ENCODE data around the gene NAALAD2. TPM values are rescaled to one million over a fixed set of nuclear protein-coding genes. Genes with fewer than 3 reads are reported as not detected.

The NAALAD2 gene
- total RNA-seq, 1 donor from 2014 or later = 3.1 TPM

GRCh38 chr11:90222459-90223247 is 88.2 kb downstream of the NAALAD2 start, which contains the start of gene CHORDC1:
CHORDC1 (minus strand) TSS chr11:90223049; CDS start chr11:90222954, 95 bp downstream.
- H4K20me1 ChIP-seq (ENCODE audit: insufficient read depth, low read length) = peaks cover 42% of the 10 kb centered on the region
- FAIRE-seq = peak; percentile 52
- peak within 1 kb of the TSS; percentile 91 for H3K27ac ChIP-seq (ENCODE audit: low read depth, low read length)
- H3K4me1 ChIP-seq (ENCODE audit: insufficient read depth, low read length) = peaks cover 20% of the 10 kb centered on the region
- H2AFZ ChIP-seq (ENCODE audit: low read depth, low read length) = peak within 1 kb of the TSS; percentile 93
- H3K27me3 ChIP-seq (ENCODE audit: insufficient read depth, low read length) = no peaks in the 10 kb centered on the region
- H3K36me3 ChIP-seq (ENCODE audit: insufficient read depth, low read length) = no peaks in the 10 kb centered on the region
- peak; percentile 58 for DNase-seq (ENCODE audit: low read depth)
- Mint-ChIP-seq H3K4me3 (ENCODE audit: unreplicated experiment) (peak within 1 kb of the TSS; percentile 98), H3K36me3 (ENCODE audit: low read depth, unreplicated experiment) (no peaks in the 10 kb centered on the region), H3K4me1 (ENCODE audit: low read depth, unreplicated experiment) (peaks cover 9% of the 10 kb centered on the region), H3K27ac (ENCODE audit: unreplicated experiment) (peak within 1 kb of the TSS; percentile 96), H3K9me3 (ENCODE audit: unreplicated experiment) (no peaks in the 10 kb centered on the region), H3K27me3 (ENCODE audit: low read depth, unreplicated experiment) (no peaks in the 10 kb centered on the region)
- TF ChIP-seq, protein P1, sequence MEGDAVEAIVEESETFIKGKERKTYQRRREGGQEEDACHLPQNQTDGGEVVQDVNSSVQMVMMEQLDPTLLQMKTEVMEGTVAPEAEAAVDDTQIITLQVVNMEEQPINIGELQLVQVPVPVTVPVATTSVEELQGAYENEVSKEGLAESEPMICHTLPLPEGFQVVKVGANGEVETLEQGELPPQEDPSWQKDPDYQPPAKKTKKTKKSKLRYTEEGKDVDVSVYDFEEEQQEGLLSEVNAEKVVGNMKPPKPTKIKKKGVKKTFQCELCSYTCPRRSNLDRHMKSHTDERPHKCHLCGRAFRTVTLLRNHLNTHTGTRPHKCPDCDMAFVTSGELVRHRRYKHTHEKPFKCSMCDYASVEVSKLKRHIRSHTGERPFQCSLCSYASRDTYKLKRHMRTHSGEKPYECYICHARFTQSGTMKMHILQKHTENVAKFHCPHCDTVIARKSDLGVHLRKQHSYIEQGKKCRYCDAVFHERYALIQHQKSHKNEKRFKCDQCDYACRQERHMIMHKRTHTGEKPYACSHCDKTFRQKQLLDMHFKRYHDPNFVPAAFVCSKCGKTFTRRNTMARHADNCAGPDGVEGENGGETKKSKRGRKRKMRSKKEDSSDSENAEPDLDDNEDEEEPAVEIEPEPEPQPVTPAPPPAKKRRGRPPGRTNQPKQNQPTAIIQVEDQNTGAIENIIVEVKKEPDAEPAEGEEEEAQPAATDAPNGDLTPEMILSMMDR (IDR thresholded peaks at IDR 0.05; ENCODE audit: insufficient read depth, low read depth, low read length) = no peak
- no peak for TF ChIP-seq EZH2 (IDR thresholded peaks at IDR 0.05; ENCODE audit: insufficient read depth, low read length)
- peaks cover 56% of the 10 kb centered on the region for H3K79me2 ChIP-seq (ENCODE audit: insufficient read depth, low read length)
- no peaks in the 10 kb centered on the region for H3K9me3 ChIP-seq (ENCODE audit: insufficient read depth, low read depth, low read length)
- peak within 1 kb of the TSS; percentile 95 for H3K4me3 ChIP-seq (ENCODE audit: insufficient read depth, low read depth, low read length)
- H3K4me2 ChIP-seq (ENCODE audit: low read length) = peak within 1 kb of the TSS; percentile 93
- peak within 1 kb of the TSS; percentile 94 for H3K9ac ChIP-seq (ENCODE audit: low read length)

DNA sequence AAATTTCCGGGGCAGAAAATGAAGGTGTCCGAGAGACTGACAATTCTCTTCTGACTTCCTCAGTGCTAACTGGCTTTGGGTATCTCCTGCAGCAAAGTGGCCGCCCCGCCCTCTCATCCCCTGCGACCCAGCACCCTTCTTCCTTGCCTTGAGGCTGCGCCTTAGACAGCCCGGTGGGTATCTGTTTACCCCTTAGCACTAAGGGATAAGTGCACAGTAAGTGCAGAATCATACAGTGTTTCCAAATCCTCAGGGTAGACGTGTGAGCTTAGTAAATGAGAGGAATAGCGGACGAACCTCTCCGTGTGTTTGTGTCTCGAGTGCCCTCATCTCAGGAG is 88.8 kb downstream of the NAALAD2 start:
- Histone ChIP-seq H3K79me2 (ENCODE audit: insufficient read depth, low read length) (peaks cover 51% of the 10 kb centered on the region), H3K36me3 (ENCODE audit: insufficient read depth, low read length) (no peaks in the 10 kb centered on the region), H3K4me2 (ENCODE audit: low read length) (peak overlapping the region; percentile 93), H4K20me1 (ENCODE audit: insufficient read depth, low read length) (peaks cover 42% of the 10 kb centered on the region), H3K9ac (ENCODE audit: low read length) (peak overlapping the region; percentile 94), H2AFZ (ENCODE audit: low read depth, low read length) (peak overlapping the region; percentile 93), H3K9me3 (ENCODE audit: insufficient read depth, low read depth, low read length) (no peaks in the 10 kb centered on the region), H3K4me3 (ENCODE audit: insufficient read depth, low read depth, low read length) (peak overlapping the region; percentile 95), H3K27ac (ENCODE audit: low read depth, low read length) (peak overlapping the region; percentile 91), H3K4me1 (ENCODE audit: insufficient read depth, low read length) (peaks cover 20% of the 10 kb centered on the region), H3K27me3 (ENCODE audit: insufficient read depth, low read length) (no peaks in the 10 kb centered on the region)
- peak overlapping the region; percentile 41 for H3K27ac Mint-ChIP-seq (ENCODE audit: unreplicated experiment)
- TF ChIP-seq, protein P1 (IDR thresholded peaks at IDR 0.05; ENCODE audit: insufficient read depth, low read depth, low read length) = no peak
- FAIRE-seq (no peak), DNase-seq (ENCODE audit: low read depth) (no peak)
- H3K4me3 Mint-ChIP-seq (ENCODE audit: unreplicated experiment) = peak overlapping the region; percentile 98
- no peaks in the 10 kb centered on the region for H3K9me3 Mint-ChIP-seq (ENCODE audit: unreplicated experiment)
- H3K4me1 Mint-ChIP-seq (ENCODE audit: low read depth, unreplicated experiment) = peaks cover 9% of the 10 kb centered on the region
- H3K36me3 Mint-ChIP-seq (ENCODE audit: low read depth, unreplicated experiment) = no peaks in the 10 kb centered on the region
- no peaks in the 10 kb centered on the region for H3K27me3 Mint-ChIP-seq (ENCODE audit: low read depth, unreplicated experiment)

DNA sequence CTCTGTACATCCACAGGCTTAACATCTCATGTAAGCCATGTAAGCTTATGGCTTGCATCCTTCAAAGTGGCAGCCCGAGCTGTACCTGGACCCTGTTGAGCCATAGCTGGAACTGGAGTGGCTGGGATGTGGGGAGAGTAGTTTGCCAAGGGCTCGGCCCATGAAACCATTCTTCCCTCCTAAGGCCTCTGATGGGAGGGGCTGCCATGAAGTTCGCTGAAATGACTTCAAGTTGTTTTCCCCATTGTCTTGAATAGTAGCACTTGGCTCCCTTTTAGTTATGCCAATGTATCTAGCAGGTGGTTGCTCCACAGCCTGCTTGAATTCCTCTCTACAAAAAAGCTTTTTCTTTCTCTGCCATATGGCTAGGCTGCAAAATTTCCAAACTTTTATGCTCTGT is 93.6 kb downstream of the NAALAD2 start:
- TF ChIP-seq, protein P1 (IDR thresholded peaks at IDR 0.05; ENCODE audit: insufficient read depth, low read depth, low read length) = no peak
- TF ChIP-seq EZH2 (IDR thresholded peaks at IDR 0.05; ENCODE audit: insufficient read depth, low read length) = no peak
- Mint-ChIP-seq H3K27me3 (ENCODE audit: low read depth, unreplicated experiment) (no peaks in the 10 kb centered on the region), H3K27ac (ENCODE audit: unreplicated experiment) (no peak overlapping the region), H3K4me3 (ENCODE audit: unreplicated experiment) (no peak overlapping the region), H3K36me3 (ENCODE audit: low read depth, unreplicated experiment) (no peaks in the 10 kb centered on the region), H3K4me1 (ENCODE audit: low read depth, unreplicated experiment) (peaks cover 4% of the 10 kb centered on the region), H3K9me3 (ENCODE audit: unreplicated experiment) (no peaks in the 10 kb centered on the region)
- no peak for FAIRE-seq
- Histone ChIP-seq H3K9me3 (ENCODE audit: insufficient read depth, low read depth, low read length) (no peaks in the 10 kb centered on the region), H3K27me3 (ENCODE audit: insufficient read depth, low read length) (no peaks in the 10 kb centered on the region), H3K79me2 (ENCODE audit: insufficient read depth, low read length) (peaks cover 3% of the 10 kb centered on the region), H4K20me1 (ENCODE audit: insufficient read depth, low read length) (no peaks in the 10 kb centered on the region), H3K4me2 (ENCODE audit: low read length) (no peak overlapping the region), H3K9ac (ENCODE audit: low read length) (no peak overlapping the region), H3K4me1 (ENCODE audit: insufficient read depth, low read length) (no peaks in the 10 kb centered on the region), H3K36me3 (ENCODE audit: insufficient read depth, low read length) (no peaks in the 10 kb centered on the region), H3K4me3 (ENCODE audit: insufficient read depth, low read depth, low read length) (no peak overlapping the region), H2AFZ (ENCODE audit: low read depth, low read length) (no peak overlapping the region), H3K27ac (ENCODE audit: low read depth, low read length) (no peak overlapping the region)
- no peak for DNase-seq (ENCODE audit: low read depth)

Data from astrocyte (in vitro differentiated cells and primary cell).